Lower leg skin (tissue), 4 donors: ENCODE results near the gene PTS. TPM values are rescaled to one million over a fixed set of nuclear protein-coding genes. Genes with fewer than 3 reads are reported as not detected.

Source experiments
- DNase-seq, 2 donors: peaks; one replicate each; pipeline ENCODE4 v3.0.0-alpha.2; 2019; ENCODE audit warnings: low spot score in 2 of 2
- H3K4me3 ChIP-seq: fragments of 200-600 bp; sonication (generic); 2 replicates; pipeline ENCODE4 v1.5.1; 2017; ENCODE audit warnings: mild to moderate bottlenecking, low read depth; ENCODE audit not compliant: poor library complexity, severe bottlenecking
- CTCF ChIP-seq, 3 donors: fragments of 450-650 bp; IDR thresholded peaks; one replicate each; pipeline ENCODE4 v1.5.1; 2016; ENCODE audit warnings: antibody characterized with exemption in 3 of 3, mild to moderate bottlenecking in 3 of 3, moderate library complexity in 2 of 3
- POLR2A ChIP-seq, 2 donors: fragments of 450-650 bp; IDR thresholded peaks; one replicate each; pipeline ENCODE4 v1.6.1; 2016 to 2017; ENCODE audit warnings: antibody characterized with exemption in 2 of 2, mild to moderate bottlenecking in 1 of 2, moderate library complexity in 1 of 2
- WGBS, 2 donors: methylation state at CpG; one replicate each; pipeline ENCODE4 v1.1.5; 2018; 5-methylcytosine and 5-hydroxymethylcytosine counted together
- intact Hi-C: fragments of 100-400 bp; cut with DNase I; formaldehyde crosslinking; loops from one replicate; pipeline ENCODE4 v1.15.0; 2023; ENCODE audit warnings: low total_unique reads
- total RNA-seq, 4 donors: library from RNA; depleted of rRNA; stranded (reverse); fragments of >200 nt; gene quantifications; one replicate each; pipeline ENCODE4 v1.1.0, GENCODE V29; 2016

PTS gene
- total RNA-seq, 4 donors from 2014 or later = 17.0 to 37.2 (median 22.4) TPM

GRCh38 chr11:112222303-112222702 is 3.9 kb upstream of the PTS start:
- H3K4me3 ChIP-seq = no peak overlapping the region
- DNase-seq = no peak
- no peak for TF ChIP-seq POLR2A (IDR thresholded peaks at IDR 0.05)
- TF ChIP-seq CTCF (IDR thresholded peaks at IDR 0.05) = no peak
- intact Hi-C loops = no loop called here
- WGBS, 2 donors = 46 to 53% methylated on average over 4 of the region's 4 CpGs

- 23 to 29% methylated on average over 1 of the region's 1 CpG for WGBS, 2 donors
- TF ChIP-seq CTCF (IDR thresholded peaks at IDR 0.05) (no peak), POLR2A (IDR thresholded peaks at IDR 0.05) (no peak)
- no peak overlapping the region for H3K4me3 ChIP-seq
- intact Hi-C loops = no loop called here
- no peak for DNase-seq
Measured at GRCh38 chr11:112223121-112223520, 3.1 kb upstream of the PTS start.

- intact Hi-C loops = no loop called here
- no peak overlapping the region for H3K4me3 ChIP-seq
- no peak for TF ChIP-seq POLR2A (IDR thresholded peaks at IDR 0.05)
- TF ChIP-seq CTCF (IDR thresholded peaks at IDR 0.05) = no peak
- WGBS, 2 donors = 82 to 84% methylated on average over 5 of the region's 5 CpGs
- DNase-seq = no peak
Measured at GRCh38 chr11:112223754-112224532, 2.3 kb upstream of the PTS start.

- TF ChIP-seq POLR2A (IDR thresholded peaks at IDR 0.05) (no peak), CTCF (IDR thresholded peaks at IDR 0.05) (no peak)
- intact Hi-C loops = no loop called here
- no peak for DNase-seq
- peak overlapping the region; percentile 47 for H3K4me3 ChIP-seq
- 23 to 27% methylated on average over 8 of the region's 8 CpGs for WGBS, 2 donors
Measured at GRCh38 chr11:112225753-112226061, 521 bp upstream of the PTS start.

GRCh38 chr11:112226831-112227401 is 688 bp downstream of the PTS start:
- intact Hi-C loops = no loop called here
- no peak for TF ChIP-seq POLR2A (IDR thresholded peaks at IDR 0.05)
- 2 to 4% methylated on average over 16 of the region's 16 CpGs for WGBS, 2 donors
- no peak for DNase-seq
- peak overlapping the region; percentile 47 for H3K4me3 ChIP-seq

- TF ChIP-seq POLR2A (IDR thresholded peaks at IDR 0.05) (no peak), CTCF (IDR thresholded peaks at IDR 0.05) (no peak)
- no peak for DNase-seq
- H3K4me3 ChIP-seq = no peak overlapping the region
- intact Hi-C loops = no loop called here
- 56 to 67% methylated on average over 4 of the region's 4 CpGs for WGBS, 2 donors
Measured at GRCh38 chr11:112227471-112227870, 1.2 kb downstream of the PTS start.
